HPDE6-E6E7 (cell line): Measurements from ENCODE around the gene PPP4C.
"Not testable (repeated sequence)": the region's sequence is repeated elsewhere in the genome, so short reads cannot be mapped to it uniquely, and the experiment has no call there.

ENCODE experiments used
- DNase-seq: peaks from one replicate; pipeline ENCODE4 v3.0.0; 2011; ENCODE audit warnings: missing footprints; ENCODE audit errors: extremely low spot score

Gene PPP4C

DNA sequence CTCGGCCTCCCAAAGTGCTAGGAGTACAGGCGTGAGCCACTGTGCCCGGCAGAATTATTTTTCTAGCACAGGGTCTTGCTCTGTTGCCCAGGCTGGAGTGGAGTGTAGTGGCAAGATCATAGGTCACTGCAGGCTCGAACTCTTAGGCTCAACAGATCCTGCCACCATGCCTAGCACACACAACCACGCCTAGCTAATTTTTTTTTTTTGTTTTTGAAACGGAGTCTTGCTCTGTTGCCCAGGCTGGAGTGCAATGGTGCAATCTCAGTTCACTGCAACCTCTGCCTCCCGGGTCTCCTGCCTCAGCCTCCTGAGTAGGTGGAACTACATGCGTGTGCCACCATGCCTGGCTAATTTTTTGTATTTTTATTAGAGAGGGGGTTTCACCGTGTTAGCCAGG lies 49.9 kb downstream of the PPP4C start:
- DNase-seq = not testable (repeated sequence)

DNA sequence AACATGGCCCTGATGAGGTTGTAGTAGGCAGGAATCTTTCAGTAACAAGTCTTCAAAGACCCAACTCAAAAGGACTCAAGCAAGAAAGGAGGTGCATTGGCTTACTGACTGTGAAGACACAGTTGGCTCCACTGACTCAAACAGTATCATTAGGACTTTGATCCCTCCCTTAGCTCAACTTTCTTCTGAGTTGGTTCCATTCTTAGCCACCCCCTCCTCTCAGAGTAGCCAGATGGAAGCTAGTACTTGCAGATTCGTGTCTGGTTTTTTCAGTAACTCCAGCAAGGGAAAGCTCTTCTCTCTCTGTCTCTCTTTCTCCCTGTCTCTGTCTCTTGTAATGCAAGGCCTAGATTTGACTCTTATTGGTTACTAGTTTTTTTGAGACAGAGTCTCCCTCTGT lies 52.2 kb downstream of the PPP4C start:
- no peak for DNase-seq

DNA sequence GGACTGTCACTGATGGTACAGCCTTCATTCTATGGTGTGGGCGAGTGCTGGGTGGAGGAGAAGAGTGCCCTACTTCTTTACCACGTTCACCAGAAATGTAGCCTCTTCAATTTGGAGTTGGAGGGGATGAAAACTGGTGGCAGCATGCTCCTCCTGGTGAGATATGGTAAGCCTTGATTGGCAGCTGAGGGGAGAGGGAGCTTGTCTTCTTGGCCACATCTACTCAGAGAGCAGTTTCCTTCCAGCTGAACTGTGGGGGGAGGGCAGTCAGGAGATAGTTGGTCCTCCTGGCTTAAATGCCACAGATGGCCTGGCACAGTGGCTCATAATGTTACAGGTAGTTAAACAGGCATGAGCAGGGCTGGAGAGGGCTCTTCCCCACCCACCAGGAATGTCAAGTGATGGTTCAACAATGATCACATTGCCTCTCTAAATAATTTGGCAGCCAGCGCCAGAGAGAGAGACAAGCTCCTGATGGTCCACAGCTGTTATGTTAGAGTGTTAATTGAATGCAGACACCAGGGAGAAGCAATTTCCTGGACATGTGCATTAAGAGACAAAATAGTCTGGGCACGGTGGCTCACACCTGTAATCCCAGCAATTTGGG lies 56.2 kb downstream of the PPP4C start:
- DNase-seq = no peak

DNA sequence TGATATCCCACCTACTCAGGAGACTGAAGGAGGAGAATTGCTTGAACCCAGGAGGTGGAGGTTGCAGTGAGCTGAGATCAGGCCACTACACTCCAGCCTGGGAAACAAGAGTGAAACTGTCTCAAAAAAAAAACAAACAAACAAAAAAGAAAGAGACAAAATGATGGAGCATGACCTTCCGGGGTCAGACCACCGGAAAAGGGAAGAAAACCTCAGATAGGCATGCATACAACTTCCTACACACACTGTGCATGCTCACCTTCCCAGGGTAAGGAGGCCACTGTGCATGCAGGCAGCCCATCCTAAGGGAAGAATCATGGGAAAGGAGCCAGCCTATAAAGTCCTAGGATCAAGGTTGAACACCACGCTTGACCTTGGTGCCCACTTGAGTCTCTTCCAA lies 56.8 kb downstream of the PPP4C start:
- no peak for DNase-seq
